GM18861 (cell line): ENCODE measurements around the gene FBF1.

Experiments used
- ATAC-seq: cut with Tn5 transposase; IDR thresholded peaks from one replicate; pipeline ENCODE4 v1.9.1; 2021; ENCODE audit not compliant: unreplicated experiment

The FBF1 gene

GRCh38 chr17:75917917-75918445 is 22.9 kb downstream of the FBF1 start:
- ATAC-seq = no peak

- ATAC-seq = no peak
Observed at GRCh38 chr17:75917141-75917916, 23.5 kb downstream of the FBF1 start.

GRCh38 chr17:75915268-75915667 is 25.6 kb downstream of the FBF1 start:
- no peak for ATAC-seq

- ATAC-seq = no peak
Observed at GRCh38 chr17:75914643-75915267, 26.1 kb downstream of the FBF1 start.

- no peak for ATAC-seq
Observed at GRCh38 chr17:75913537-75914210, 27.2 kb downstream of the FBF1 start.

GRCh38 chr17:75910699-75911098 is 30.1 kb downstream of the FBF1 start:
- ATAC-seq = no peak

- no peak for ATAC-seq
Observed at GRCh38 chr17:75909812-75910274, 31.0 kb downstream of the FBF1 start.

GRCh38 chr17:75909051-75909811 is 31.6 kb downstream of the FBF1 start:
- no peak for ATAC-seq

GRCh38 chr17:75908201-75908600 is 32.6 kb downstream of the FBF1 start:
- ATAC-seq = no peak

- no peak for ATAC-seq
Observed at GRCh38 chr17:75906143-75906884, 34.5 kb downstream of the FBF1 start.

GRCh38 chr17:75904749-75905521 is 35.9 kb downstream of the FBF1 start, which contains the start of gene MRPL38:
TSS of gene MRPL38 (minus strand) at chr17:75904884. CDS start at chr17:75904875, 9 bp downstream.
- ATAC-seq = peak; percentile 93

- no peak for ATAC-seq
Observed at GRCh38 chr17:75902406-75902805, 38.4 kb downstream of the FBF1 start.

GRCh38 chr17:75901727-75902126 is 39.1 kb downstream of the FBF1 start:
- no peak for ATAC-seq

GRCh38 chr17:75900691-75901533 is 39.9 kb downstream of the FBF1 start:
- ATAC-seq = no peak

- ATAC-seq = no peak
Observed at GRCh38 chr17:75899767-75900468, 40.9 kb downstream of the FBF1 start.

GRCh38 chr17:75899353-75899752 is 41.5 kb downstream of the FBF1 start:
- ATAC-seq = no peak

GRCh38 chr17:75898791-75899190 is 42.1 kb downstream of the FBF1 start:
- no peak for ATAC-seq

GRCh38 chr17:75898065-75898464 is 42.8 kb downstream of the FBF1 start:
- ATAC-seq = no peak
